Activated T-helper 1 cell treated with anti-CD3 and anti-CD28 coated beads, Interleukin-12 subunit alpha, Interleukin-12 subunit beta, Interleukin-2, Interleukin-4 antibody, amounts not matched to agents 30 ng/mL and 10 ng/mL and 1 ng/mL, durations not matched to agents 14 hours and 24 hours and 36 hours (primary cell): ENCODE data around the gene HS3ST2. TPM values are rescaled to one million over a fixed set of nuclear protein-coding genes. Genes with fewer than 3 reads are reported as not detected.
A peak's percentile ranks its signal among the peaks of the same experiment; 100 is the strongest.

ENCODE experiments used
- DNase-seq: peaks from one replicate; pipeline ENCODE4 v3.0.0; 2021; ENCODE audit warnings: low spot score
- H3K27ac Mint-ChIP-seq: one replicate; pipeline ENCODE4 v1.8.0; 2021; ENCODE audit warnings: mild to moderate bottlenecking, mixed read lengths
- H3K27me3 Mint-ChIP-seq: one replicate; pipeline ENCODE4 v1.8.0; 2022; ENCODE audit warnings: mild to moderate bottlenecking, moderate library complexity, mixed read lengths; ENCODE audit not compliant: insufficient read depth
- H3K36me3 Mint-ChIP-seq: one replicate; pipeline ENCODE4 v1.8.0; 2021; ENCODE audit warnings: low read depth, mixed read lengths
- H3K4me1 Mint-ChIP-seq: one replicate; pipeline ENCODE4 v1.8.0; 2021; ENCODE audit warnings: low read depth, mixed read lengths
- H3K4me3 Mint-ChIP-seq: one replicate; pipeline ENCODE4 v1.8.0; 2021; ENCODE audit warnings: mild to moderate bottlenecking, moderate library complexity, mixed read lengths
- H3K9me3 Mint-ChIP-seq: one replicate; pipeline ENCODE4 v1.8.0; 2021; ENCODE audit warnings: mixed read lengths
- intact Hi-C: fragments of 100-400 bp; cut with micrococcal nuclease; formaldehyde crosslinking; loops from one replicate; pipeline ENCODE4 v1.15.1; 2024
- total RNA-seq: library from RNA; stranded (reverse); gene quantifications from 2 replicates; pipeline ENCODE4 v1.2.3, GENCODE V29; 2022

The HS3ST2 gene
- total RNA-seq, 1 donor from 2014 or later: not detected

DNA sequence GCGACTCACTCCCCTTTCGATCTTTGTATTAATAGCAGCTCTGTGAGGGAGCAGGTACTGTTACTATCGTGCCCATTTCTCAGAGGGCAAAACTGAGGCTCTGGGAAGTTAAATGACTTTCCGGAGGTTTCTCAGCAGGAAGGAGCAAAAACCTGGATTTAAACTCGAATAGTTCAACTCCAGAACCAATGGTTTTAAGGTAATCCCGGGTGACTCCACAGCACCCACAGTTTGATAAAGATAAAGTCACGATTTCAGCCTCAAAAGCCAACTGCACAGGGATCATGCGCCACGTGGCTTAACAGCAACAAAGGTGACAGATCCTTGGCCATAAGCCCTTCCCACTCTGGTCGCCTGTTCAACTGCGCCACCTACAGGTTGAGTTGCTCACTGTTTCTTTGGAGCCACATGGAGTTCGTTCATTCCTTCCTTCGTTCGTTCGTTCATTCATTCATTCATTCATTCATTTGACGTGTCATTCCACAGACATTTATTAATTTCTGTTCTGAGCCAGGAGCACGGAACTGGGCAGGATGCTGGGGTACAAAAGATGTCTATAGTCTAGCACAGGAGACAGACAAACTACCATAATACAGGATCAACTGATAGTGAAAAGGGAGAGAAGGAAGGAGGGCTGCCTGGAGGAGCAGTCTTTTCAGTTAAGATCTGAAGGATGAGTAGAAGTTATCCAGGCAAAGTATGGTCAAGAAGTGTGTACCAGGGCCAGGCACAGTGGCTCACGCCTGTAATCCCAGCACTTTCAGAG is 134.8 kb downstream of the HS3ST2 start:
- intact Hi-C loops: loop anchor here (1.0 kb wide), 1 partner anchor 50 kb away; no protein-coding TSS in a partner anchor
- Mint-ChIP-seq H3K4me3 (no peak overlapping the region), H3K36me3 (no peaks in the 10 kb centered on the region), H3K27ac (no peak overlapping the region), H3K27me3 (peaks cover 28% of the 10 kb centered on the region), H3K9me3 (no peaks in the 10 kb centered on the region), H3K4me1 (peaks cover 7% of the 10 kb centered on the region)
- DNase-seq: peak; percentile 22

DNA sequence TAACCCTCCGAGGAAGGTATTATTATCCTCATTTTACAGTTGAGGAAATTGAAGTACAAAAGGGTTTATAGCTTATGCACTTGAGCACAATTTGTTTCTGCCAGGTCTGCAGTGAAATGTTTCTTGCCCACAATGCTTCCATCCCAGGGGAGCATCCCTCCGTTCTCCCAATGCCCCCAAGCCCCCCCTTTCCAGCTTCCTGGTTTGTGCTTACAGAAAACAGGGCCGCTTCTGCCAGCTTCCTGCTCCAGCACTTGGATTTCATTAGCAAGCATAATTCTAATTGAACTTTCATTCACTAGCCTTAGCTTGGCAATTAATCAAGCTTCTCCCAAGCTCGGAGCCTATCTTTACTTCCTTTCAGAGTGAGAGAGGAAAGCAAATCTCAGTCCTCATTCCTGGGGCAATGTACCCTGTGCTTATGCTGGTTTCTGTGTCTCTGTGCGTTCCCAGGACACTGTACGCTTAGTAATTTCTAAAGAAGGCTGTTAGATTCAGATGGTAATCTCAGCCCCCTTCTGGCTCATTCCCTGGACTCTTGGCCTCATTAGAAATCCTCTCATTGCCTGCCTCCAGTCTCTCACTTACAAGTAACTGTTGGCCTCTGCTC is 141.6 kb downstream of the HS3ST2 start:
- no peak overlapping the region for H3K4me3 Mint-ChIP-seq
- no peak overlapping the region for H3K27ac Mint-ChIP-seq
- DNase-seq: no peak
- no peaks in the 10 kb centered on the region for H3K9me3 Mint-ChIP-seq
- no peaks in the 10 kb centered on the region for H3K36me3 Mint-ChIP-seq
- H3K4me1 Mint-ChIP-seq: no peaks in the 10 kb centered on the region
- H3K27me3 Mint-ChIP-seq: peaks cover 3% of the 10 kb centered on the region
- intact Hi-C loops: no loop called here

DNA sequence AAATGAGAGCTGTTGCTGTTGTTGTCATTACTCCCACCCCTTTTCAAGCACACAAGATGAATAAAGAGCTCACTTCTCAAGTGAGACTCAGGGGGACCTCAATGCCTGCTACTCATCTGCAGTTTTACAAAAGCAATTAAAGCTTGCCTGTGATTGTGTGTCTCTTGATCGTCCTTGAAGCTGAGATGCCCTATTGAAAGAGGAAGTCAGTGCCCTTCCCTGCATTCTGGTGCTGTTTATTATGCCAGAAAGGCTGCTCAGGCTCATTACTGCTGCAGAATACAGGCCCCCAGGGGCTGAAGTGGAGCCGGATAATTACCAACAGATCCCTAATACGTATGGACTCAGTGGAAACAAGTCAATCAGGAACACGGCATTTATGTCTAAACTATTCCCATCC is 147.2 kb downstream of the HS3ST2 start:
- intact Hi-C loops: no loop called here
- no peak overlapping the region for H3K4me3 Mint-ChIP-seq

DNA sequence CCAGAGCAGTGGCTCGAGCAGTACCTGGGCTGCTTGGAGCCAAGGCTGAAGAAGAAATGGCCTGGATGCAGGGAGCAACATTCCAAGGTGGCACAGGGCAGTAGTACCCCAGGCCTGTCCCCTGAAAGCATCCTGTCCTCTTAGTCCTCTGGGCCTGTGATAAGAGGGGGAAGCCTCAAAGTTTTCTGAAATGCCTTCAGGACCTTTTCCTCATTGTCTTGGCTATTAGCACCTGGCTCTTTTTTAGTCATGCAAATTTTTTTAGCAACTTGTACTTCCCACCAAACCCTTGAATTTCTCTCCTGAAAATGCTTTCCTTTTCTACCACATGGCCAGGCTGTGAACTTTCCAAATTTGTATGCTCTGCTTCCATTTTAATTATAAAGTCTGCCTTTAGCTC is 148.9 kb downstream of the HS3ST2 start:
- no peak for DNase-seq
- Mint-ChIP-seq H3K27ac (no peak overlapping the region), H3K9me3 (no peaks in the 10 kb centered on the region), H3K4me3 (no peak overlapping the region), H3K4me1 (no peaks in the 10 kb centered on the region), H3K36me3 (no peaks in the 10 kb centered on the region), H3K27me3 (peaks cover 5% of the 10 kb centered on the region)
- intact Hi-C loops: no loop called here

More for the DNA sequence above, 147.2 kb downstream of the HS3ST2 start:
- Mint-ChIP-seq H3K27me3 (peaks cover 5% of the 10 kb centered on the region), H3K36me3 (no peaks in the 10 kb centered on the region), H3K9me3 (no peaks in the 10 kb centered on the region), H3K4me1 (no peaks in the 10 kb centered on the region), H3K27ac (no peak overlapping the region)
- DNase-seq: no peak
